ENCODE measurements around the gene SERGEF. TPM values are rescaled to one million over a fixed set of nuclear protein-coding genes. Genes with fewer than 3 reads are reported as not detected.

The SERGEF gene
- total RNA-seq, 1 experiment from 2014 or later, result 26.1 TPM

DNA sequence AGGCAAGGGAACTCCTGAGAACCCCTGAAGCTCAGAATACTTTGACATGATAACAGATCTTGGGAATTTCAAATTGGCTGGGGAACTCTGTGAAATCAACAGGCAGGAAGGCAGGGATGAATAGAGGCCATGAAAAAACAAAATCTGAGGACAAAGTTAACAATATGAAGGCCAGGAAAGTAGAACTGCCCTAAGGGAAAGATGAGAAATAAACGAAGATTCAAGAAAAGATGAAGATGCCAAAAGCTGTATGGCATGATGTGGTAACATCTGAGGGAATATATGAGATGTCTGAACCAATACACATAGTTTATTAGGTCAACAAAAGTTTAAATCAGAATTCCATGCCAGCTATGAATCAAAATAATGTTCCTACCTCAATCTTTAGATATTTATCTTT lies 25.0 kb downstream of the SERGEF start:
- ChIA-PET CTCF (interaction anchor here (0.5 to 18.6 kb wide), 16 partner anchors 8 to 627 kb away, joined by 3 to 507 read pairs (median 5); partner anchors contain the start of gene KCNC1), POLR2A (interaction anchor here (2.1 kb wide), 1 partner anchor 257 kb away, joined by 5 read pairs; no protein-coding TSS in a partner anchor)
- Mint-ChIP-seq H3K27ac (ENCODE audit: low read depth, unreplicated experiment) (no peak overlapping the region), H3K4me1 (ENCODE audit: insufficient read depth, unreplicated experiment) (peaks cover 25% of the 10 kb centered on the region), H3K9me3 (ENCODE audit: unreplicated experiment) (no peaks in the 10 kb centered on the region), H3K4me3 (ENCODE audit: unreplicated experiment) (no peak overlapping the region), H3K27me3 (ENCODE audit: insufficient read depth, unreplicated experiment) (no peaks in the 10 kb centered on the region), H3K36me3 (ENCODE audit: insufficient read depth, unreplicated experiment) (peaks cover 13% of the 10 kb centered on the region)
- BruUV-seq (replicated peaks), result no TSS peak
- intact Hi-C loops (cut with micrococcal nuclease), result loop anchor here (2.0 kb wide), 1 partner anchor 117 kb away; no protein-coding TSS in a partner anchor
- TF ChIP-seq, protein P1, sequence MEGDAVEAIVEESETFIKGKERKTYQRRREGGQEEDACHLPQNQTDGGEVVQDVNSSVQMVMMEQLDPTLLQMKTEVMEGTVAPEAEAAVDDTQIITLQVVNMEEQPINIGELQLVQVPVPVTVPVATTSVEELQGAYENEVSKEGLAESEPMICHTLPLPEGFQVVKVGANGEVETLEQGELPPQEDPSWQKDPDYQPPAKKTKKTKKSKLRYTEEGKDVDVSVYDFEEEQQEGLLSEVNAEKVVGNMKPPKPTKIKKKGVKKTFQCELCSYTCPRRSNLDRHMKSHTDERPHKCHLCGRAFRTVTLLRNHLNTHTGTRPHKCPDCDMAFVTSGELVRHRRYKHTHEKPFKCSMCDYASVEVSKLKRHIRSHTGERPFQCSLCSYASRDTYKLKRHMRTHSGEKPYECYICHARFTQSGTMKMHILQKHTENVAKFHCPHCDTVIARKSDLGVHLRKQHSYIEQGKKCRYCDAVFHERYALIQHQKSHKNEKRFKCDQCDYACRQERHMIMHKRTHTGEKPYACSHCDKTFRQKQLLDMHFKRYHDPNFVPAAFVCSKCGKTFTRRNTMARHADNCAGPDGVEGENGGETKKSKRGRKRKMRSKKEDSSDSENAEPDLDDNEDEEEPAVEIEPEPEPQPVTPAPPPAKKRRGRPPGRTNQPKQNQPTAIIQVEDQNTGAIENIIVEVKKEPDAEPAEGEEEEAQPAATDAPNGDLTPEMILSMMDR (IDR thresholded peaks at IDR 0.05; ENCODE audit: unreplicated experiment), result no peak
- DNase-seq (ENCODE audit: unreplicated experiment), result no peak

- Mint-ChIP-seq H3K4me1 (ENCODE audit: insufficient read depth, unreplicated experiment) (peaks cover 19% of the 10 kb centered on the region), H3K36me3 (ENCODE audit: insufficient read depth, unreplicated experiment) (peaks cover 12% of the 10 kb centered on the region), H3K4me3 (ENCODE audit: unreplicated experiment) (no peak overlapping the region), H3K27me3 (ENCODE audit: insufficient read depth, unreplicated experiment) (no peaks in the 10 kb centered on the region), H3K27ac (ENCODE audit: low read depth, unreplicated experiment) (peak overlapping the region; percentile 16), H3K9me3 (ENCODE audit: unreplicated experiment) (no peaks in the 10 kb centered on the region)
- TF ChIP-seq, protein P1 (IDR thresholded peaks at IDR 0.05; ENCODE audit: unreplicated experiment), result peak; percentile 37
- no peak for DNase-seq (ENCODE audit: unreplicated experiment)
- intact Hi-C loops (cut with micrococcal nuclease), result loop anchor here (2.0 kb wide), 1 partner anchor 118 kb away; no protein-coding TSS in a partner anchor
- POLR2A ChIA-PET, result interaction anchor here (0.6 to 2.1 kb wide), 8 partner anchors 13 to 912 kb away, joined by 3 to 5 read pairs (median 3); partner anchors contain the start of genes HPS5 and SAAL1
- CTCF ChIA-PET, result interaction anchor here (0.6 to 18.6 kb wide), 23 partner anchors 8 to 719 kb away, joined by 3 to 507 read pairs (median 4); partner anchors contain the start of genes KCNC1 and MYOD1
- no TSS peak for BruUV-seq (replicated peaks)
Measured at GRCh38 chr11:17986711-17987220, 26.1 kb downstream of the SERGEF start.

DNA sequence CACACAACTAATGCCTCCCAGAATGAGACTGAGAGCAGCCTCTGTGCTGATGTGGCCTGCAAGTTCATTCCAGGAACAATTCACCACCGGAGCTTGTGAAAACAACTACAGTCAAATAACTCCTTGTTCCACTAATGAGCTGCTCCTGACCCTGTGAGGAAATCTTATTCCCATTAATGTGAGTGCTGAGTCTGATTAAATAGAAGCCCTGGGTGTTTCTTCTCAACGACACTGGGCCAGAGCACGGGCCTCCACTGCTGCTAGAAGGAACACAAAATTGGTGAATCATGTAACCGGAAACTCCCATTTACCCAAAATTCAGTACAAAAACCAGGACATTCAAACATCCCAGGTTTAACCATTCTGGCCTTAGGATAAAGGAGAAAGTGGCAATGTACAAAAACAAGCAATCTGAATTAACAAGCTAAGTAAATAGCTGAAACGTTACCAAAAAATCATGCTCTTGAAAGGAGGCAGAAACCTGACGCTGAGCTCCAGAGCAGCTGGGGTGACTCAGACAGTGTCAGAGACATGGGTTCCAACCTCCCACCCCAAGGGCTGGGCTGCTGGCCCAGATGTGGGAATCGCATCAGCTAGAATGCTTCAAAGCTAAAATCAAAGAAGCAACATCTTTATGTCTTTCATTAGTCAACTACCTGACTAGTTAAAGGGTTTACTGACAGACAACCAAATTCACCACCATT lies 26.7 kb downstream of the SERGEF start:
- ChIA-PET POLR2A (interaction anchor here (0.6 to 1.4 kb wide), 11 partner anchors 13 to 911 kb away, joined by 3 to 4 read pairs (median 3); partner anchors contain the start of genes HPS5, SAAL1 and SERGEF), CTCF (interaction anchor here (0.5 to 18.6 kb wide), 23 partner anchors 8 to 602 kb away, joined by 3 to 507 read pairs (median 4); partner anchors contain the start of genes KCNC1 and MYOD1)
- H3K36me3 Mint-ChIP-seq (ENCODE audit: insufficient read depth, unreplicated experiment), result peaks cover 12% of the 10 kb centered on the region
- H3K27ac Mint-ChIP-seq (ENCODE audit: low read depth, unreplicated experiment), result peak overlapping the region; percentile 16
- no peak overlapping the region for H3K4me3 Mint-ChIP-seq (ENCODE audit: unreplicated experiment)
- BruUV-seq (replicated peaks), result no TSS peak
- H3K9me3 Mint-ChIP-seq (ENCODE audit: unreplicated experiment), result no peaks in the 10 kb centered on the region
- intact Hi-C loops (cut with micrococcal nuclease), result loop anchor here (2.0 kb wide), 1 partner anchor 119 kb away; no protein-coding TSS in a partner anchor
- peak; percentile 78 for DNase-seq (ENCODE audit: unreplicated experiment)
- H3K27me3 Mint-ChIP-seq (ENCODE audit: insufficient read depth, unreplicated experiment), result no peaks in the 10 kb centered on the region
- TF ChIP-seq, protein P1 (IDR thresholded peaks at IDR 0.05; ENCODE audit: unreplicated experiment), result no peak
- peaks cover 17% of the 10 kb centered on the region for H3K4me1 Mint-ChIP-seq (ENCODE audit: insufficient read depth, unreplicated experiment)

DNA sequence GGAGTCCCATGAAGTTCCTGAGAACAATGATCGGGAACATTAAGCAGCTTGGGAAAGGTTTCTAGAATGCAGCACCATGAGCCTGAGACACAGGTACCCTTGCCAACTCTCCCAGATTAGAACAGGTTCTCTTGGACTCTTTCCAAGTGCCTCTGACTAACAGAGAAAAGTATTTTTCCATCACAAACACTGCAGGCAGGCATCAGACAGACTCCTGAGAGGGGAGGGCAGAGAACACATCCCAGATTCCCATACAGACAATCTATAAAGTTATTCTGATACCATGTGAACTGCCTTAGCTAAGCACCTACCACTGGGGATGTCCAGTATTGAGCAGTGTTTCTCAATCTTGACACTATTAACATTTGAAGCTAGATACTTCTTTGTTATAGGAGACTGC lies 27.3 kb downstream of the SERGEF start:
- DNase-seq (ENCODE audit: unreplicated experiment), result peak; percentile 91
- Mint-ChIP-seq H3K27me3 (ENCODE audit: insufficient read depth, unreplicated experiment) (no peaks in the 10 kb centered on the region), H3K9me3 (ENCODE audit: unreplicated experiment) (no peaks in the 10 kb centered on the region), H3K27ac (ENCODE audit: low read depth, unreplicated experiment) (no peak overlapping the region), H3K4me3 (ENCODE audit: unreplicated experiment) (no peak overlapping the region), H3K4me1 (ENCODE audit: insufficient read depth, unreplicated experiment) (peaks cover 17% of the 10 kb centered on the region), H3K36me3 (ENCODE audit: insufficient read depth, unreplicated experiment) (peaks cover 12% of the 10 kb centered on the region)
- TF ChIP-seq, protein P1 (IDR thresholded peaks at IDR 0.05; ENCODE audit: unreplicated experiment), result no peak
- BruUV-seq (replicated peaks), result no TSS peak
- ChIA-PET CTCF (interaction anchor here (0.9 to 18.6 kb wide), 7 partner anchors 13 to 602 kb away, joined by 3 to 507 read pairs (median 4); partner anchors contain the start of genes KCNC1 and MYOD1), POLR2A (interaction anchor here (0.6 to 1.4 kb wide), 7 partner anchors 13 to 609 kb away, joined by 3 to 4 read pairs (median 3); partner anchors contain the start of genes HPS5 and SERGEF)
- intact Hi-C loops (cut with micrococcal nuclease), result no loop called here
